Neural progenitor cell (in vitro differentiated cells): ENCODE measurements around the gene SURF6.

Source experiments
- EZH2phosphoT487 ChIP-seq: fragments of 200-600 bp; sonication (generic); IDR thresholded peaks from 2 replicates; pipeline ENCODE4 v1.6.1; 2017; ENCODE audit warnings: antibody characterized with exemption
- TF ChIP-seq, protein P1 (sequence below): fragments of 200-600 bp; sonication (generic); IDR thresholded peaks from 2 replicates; pipeline ENCODE4 v1.5.1; 2017; ENCODE audit warnings: antibody characterized with exemption, mild to moderate bottlenecking

DNA sequence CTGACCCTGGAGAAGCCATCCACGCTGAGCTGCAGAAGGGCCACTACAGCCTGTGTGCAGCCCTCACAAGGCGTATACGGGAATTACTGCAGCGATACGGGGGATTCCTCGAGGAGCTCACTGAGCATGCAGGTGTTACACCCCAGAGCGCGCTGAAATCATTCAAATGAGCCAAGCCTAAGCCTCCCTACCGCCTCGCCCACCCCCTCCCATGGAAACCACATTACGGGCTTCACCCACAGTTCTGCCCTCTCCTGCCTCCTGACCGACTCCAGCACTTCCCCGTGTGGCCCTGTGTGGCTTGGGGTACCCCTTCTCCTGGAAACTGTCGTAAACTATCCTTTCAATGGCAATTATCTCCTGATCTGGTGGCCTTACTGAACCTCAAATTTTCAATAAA is 13.3 kb downstream of the SURF6 start:
- TF ChIP-seq, protein P1, sequence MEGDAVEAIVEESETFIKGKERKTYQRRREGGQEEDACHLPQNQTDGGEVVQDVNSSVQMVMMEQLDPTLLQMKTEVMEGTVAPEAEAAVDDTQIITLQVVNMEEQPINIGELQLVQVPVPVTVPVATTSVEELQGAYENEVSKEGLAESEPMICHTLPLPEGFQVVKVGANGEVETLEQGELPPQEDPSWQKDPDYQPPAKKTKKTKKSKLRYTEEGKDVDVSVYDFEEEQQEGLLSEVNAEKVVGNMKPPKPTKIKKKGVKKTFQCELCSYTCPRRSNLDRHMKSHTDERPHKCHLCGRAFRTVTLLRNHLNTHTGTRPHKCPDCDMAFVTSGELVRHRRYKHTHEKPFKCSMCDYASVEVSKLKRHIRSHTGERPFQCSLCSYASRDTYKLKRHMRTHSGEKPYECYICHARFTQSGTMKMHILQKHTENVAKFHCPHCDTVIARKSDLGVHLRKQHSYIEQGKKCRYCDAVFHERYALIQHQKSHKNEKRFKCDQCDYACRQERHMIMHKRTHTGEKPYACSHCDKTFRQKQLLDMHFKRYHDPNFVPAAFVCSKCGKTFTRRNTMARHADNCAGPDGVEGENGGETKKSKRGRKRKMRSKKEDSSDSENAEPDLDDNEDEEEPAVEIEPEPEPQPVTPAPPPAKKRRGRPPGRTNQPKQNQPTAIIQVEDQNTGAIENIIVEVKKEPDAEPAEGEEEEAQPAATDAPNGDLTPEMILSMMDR = no peak
- no peak for TF ChIP-seq EZH2phosphoT487
